Neutrophil (primary cell): ENCODE data around the gene ARID5B.

Experiments
- H3K27ac ChIP-seq: fragments of 200-600 bp; sonication (generic); 2 replicates; pipeline ENCODE4 v1.5.1; 2016; ENCODE audit warnings: mild to moderate bottlenecking, moderate library complexity
- H3K27me3 ChIP-seq: fragments of 200-600 bp; sonication (generic); 2 replicates; pipeline ENCODE4 v1.6.0; 2016; ENCODE audit warnings: mild to moderate bottlenecking
- H3K36me3 ChIP-seq: fragments of 200-600 bp; sonication (generic); 2 replicates; pipeline ENCODE4 v1.5.1; 2017
- H3K4me1 ChIP-seq, 2 experiments: fragments of 200-600 bp in 1 of 2; sonication (generic) in 1 of 2; 1 replicate in 1 of 2; 2 replicates in 1 of 2; pipeline versions ENCODE4 v1.5.1 to v1.6.1; 2013 to 2016; ENCODE audit warnings: low read depth in 1 of 2, low read length in 1 of 2, mild to moderate bottlenecking in 1 of 2, moderate library complexity in 1 of 2; ENCODE audit not compliant: control insufficient read depth in 1 of 2, insufficient read depth in 1 of 2
- H3K4me3 ChIP-seq, 2 experiments: fragments of 200-600 bp in 1 of 2; sonication (generic) in 1 of 2; 1 replicate in 1 of 2; 2 replicates in 1 of 2; pipeline ENCODE4 v1.5.1; 2013 to 2016; ENCODE audit warnings: low read depth in 1 of 2, low read length in 1 of 2, mild to moderate bottlenecking in 1 of 2, moderate library complexity in 1 of 2
- H3K9me3 ChIP-seq: fragments of 200-600 bp; sonication (generic); 2 replicates; pipeline ENCODE4 v1.5.1; 2016
- TF ChIP-seq, protein P1 (sequence below): fragments of 200-600 bp; sonication (generic); IDR thresholded peaks from 2 replicates; pipeline ENCODE4 v1.5.1; 2016; ENCODE audit warnings: antibody characterized with exemption

The ARID5B gene

DNA sequence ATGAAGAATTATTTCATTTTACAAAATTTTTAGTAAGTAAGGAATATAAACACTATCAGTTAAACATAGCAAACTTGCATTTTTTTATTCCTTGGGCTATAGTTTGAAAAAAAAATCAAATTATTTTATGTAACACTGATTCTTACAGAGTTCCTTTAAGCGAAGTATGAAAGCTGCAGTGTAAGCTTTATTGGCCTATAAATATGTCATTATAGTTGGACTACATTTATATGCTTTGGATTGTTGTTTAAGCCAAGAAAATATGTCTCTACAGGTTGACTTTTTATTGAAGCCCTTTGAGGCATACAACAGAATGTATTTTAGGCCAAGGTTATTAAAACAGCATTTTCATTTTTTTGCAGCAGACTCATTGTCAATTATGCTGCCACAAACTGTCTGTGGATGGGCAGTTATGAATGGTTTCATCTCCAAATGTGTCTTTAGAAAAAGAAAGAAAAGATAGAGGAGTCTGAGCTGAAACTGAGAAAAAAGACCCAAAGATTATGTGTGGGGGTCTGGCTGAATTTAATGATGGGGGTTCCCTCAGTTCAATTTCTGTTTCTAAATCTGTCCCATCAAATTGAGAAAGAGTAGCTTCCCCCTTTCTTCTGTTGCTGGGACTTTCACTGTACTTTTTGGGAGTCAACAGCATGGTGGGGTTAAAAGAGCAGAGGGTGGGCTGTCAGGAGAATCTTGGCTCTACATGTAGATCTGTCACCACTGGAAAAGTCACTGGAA, 43.1 kb downstream of the ARID5B start:
- no peaks in the 10 kb centered on the region for H3K9me3 ChIP-seq
- TF ChIP-seq, protein P1, sequence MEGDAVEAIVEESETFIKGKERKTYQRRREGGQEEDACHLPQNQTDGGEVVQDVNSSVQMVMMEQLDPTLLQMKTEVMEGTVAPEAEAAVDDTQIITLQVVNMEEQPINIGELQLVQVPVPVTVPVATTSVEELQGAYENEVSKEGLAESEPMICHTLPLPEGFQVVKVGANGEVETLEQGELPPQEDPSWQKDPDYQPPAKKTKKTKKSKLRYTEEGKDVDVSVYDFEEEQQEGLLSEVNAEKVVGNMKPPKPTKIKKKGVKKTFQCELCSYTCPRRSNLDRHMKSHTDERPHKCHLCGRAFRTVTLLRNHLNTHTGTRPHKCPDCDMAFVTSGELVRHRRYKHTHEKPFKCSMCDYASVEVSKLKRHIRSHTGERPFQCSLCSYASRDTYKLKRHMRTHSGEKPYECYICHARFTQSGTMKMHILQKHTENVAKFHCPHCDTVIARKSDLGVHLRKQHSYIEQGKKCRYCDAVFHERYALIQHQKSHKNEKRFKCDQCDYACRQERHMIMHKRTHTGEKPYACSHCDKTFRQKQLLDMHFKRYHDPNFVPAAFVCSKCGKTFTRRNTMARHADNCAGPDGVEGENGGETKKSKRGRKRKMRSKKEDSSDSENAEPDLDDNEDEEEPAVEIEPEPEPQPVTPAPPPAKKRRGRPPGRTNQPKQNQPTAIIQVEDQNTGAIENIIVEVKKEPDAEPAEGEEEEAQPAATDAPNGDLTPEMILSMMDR: no peak
- H3K27me3 ChIP-seq: no peaks in the 10 kb centered on the region
- H3K4me1 ChIP-seq: peaks cover 10% of the 10 kb centered on the region in 2 experiments
- no peak overlapping the region for H3K4me3 ChIP-seq
- no peak overlapping the region for H3K27ac ChIP-seq
- H3K36me3 ChIP-seq: no peaks in the 10 kb centered on the region

DNA sequence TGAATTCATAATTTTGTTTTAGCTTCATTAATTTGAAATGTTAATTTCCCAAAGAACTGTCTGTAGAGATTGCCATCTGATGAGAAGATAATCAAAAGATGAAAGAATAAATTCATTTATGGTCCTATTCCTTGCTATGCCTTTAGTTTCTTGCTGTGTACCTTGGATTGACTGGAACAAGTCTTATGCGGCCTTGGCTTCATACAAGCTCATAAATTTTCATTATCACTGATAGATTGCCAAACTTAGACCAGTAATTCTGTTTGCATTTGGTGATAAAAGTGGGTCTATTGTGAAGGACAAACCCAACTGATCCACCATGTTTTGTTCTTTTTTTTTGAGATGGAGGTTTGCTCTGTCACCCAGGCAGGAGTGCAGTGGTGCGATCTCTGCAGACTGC, 48.2 kb downstream of the ARID5B start:
- H3K36me3 ChIP-seq: no peaks in the 10 kb centered on the region

DNA sequence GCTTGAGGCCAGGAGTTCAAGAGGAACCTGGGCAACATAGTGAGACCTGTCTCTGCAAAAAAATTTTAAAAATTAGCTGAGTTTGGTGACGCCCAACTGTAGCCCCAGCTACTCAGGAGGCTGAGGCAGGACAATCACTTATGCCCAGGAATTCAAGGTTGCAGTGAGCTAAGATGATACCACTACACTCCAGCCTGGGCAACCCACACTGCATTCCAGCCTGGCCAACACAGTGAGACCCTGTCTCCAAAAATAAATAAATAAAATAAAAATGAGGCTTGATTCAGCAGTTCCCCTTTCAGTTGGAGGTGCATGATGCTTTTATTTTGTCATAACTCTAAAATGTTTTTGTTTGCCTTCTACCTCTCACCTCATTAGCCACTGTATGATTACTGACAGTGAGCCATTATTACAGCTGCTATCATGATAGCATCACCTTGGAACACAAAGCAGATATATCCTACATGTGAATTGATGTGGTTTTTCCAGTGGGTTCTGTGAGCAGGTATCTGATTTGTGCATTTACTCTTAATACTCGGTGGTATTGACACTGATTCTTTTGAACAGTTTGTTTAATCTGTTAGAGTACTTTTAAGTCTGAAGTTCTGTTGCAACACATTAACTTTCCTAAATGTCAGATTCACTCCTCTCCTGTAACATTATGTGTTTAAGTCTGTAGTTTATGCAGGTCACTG, 49.1 kb downstream of the ARID5B start:
- H3K27me3 ChIP-seq: no peaks in the 10 kb centered on the region
- H3K27ac ChIP-seq: no peak overlapping the region
- H3K4me1 ChIP-seq: no peaks in the 10 kb centered on the region
- H3K36me3 ChIP-seq: no peaks in the 10 kb centered on the region
- no peak overlapping the region for H3K4me3 ChIP-seq
- no peaks in the 10 kb centered on the region for H3K9me3 ChIP-seq
- TF ChIP-seq, protein P1: no peak

More for the DNA sequence above, 48.2 kb downstream of the ARID5B start:
- TF ChIP-seq, protein P1: no peak
- H3K9me3 ChIP-seq: no peaks in the 10 kb centered on the region
- no peak overlapping the region for H3K4me3 ChIP-seq
- H3K27ac ChIP-seq: no peak overlapping the region
- H3K27me3 ChIP-seq: no peaks in the 10 kb centered on the region
- no peaks in the 10 kb centered on the region for H3K4me1 ChIP-seq

DNA sequence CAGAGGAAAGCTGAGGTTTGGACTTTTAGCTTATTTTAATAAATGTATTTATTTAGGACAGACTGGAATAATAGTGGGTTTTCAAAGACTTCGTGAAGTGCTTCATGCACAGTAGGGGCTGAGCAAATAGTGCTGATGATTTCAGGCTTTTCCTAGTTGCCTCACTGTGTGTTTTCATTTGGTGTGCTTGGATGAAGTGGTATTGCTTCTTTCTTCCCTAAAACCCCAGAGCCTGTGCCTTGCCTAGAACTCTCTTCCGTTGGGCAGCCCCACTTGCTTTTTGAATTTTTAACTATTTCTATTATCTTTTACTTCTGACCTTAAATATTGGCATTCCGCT, 49.6 kb downstream of the ARID5B start:
- no peaks in the 10 kb centered on the region for H3K27me3 ChIP-seq
- no peaks in the 10 kb centered on the region for H3K36me3 ChIP-seq
- no peak overlapping the region for H3K27ac ChIP-seq
- no peak overlapping the region for H3K4me3 ChIP-seq
- TF ChIP-seq, protein P1: no peak
- no peaks in the 10 kb centered on the region for H3K9me3 ChIP-seq
- no peaks in the 10 kb centered on the region for H3K4me1 ChIP-seq

DNA sequence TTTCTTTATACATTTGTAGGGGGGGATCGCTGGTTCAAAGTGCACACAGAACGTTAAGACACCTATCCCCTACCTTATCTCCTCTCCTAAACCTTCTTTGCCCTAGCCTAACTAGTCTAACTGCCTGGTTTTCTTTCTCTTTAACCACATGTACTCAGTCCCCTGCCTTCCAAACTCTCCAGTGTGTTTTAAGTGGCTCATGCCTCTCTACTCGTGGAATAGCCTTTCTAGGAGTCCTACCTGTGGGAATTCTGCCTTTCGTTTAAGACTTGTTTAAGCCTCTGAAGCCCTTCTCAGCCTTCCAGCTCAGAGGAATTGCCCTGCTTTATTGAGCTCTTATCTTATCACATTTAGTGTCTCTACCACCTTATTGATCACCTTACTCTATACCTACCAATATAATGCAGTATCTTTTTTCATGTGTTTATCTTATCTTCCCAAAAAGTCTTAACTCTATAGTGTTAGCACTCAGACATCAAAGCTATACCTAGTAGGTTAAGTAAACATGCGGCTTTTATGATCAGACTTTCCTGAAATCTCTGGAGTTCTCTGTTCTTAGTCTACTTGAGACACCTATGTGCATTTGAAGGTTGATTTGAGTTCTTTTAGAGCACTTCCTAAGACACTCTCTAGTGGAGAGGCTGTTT, 50.7 kb downstream of the ARID5B start:
- H3K27me3 ChIP-seq: no peaks in the 10 kb centered on the region
- no peak overlapping the region for H3K4me3 ChIP-seq
- TF ChIP-seq, protein P1: no peak
- H3K9me3 ChIP-seq: no peaks in the 10 kb centered on the region
- H3K27ac ChIP-seq: no peak overlapping the region
- H3K4me1 ChIP-seq: no peaks in the 10 kb centered on the region
- no peaks in the 10 kb centered on the region for H3K36me3 ChIP-seq
